Endometrial microvascular endothelial cells (primary cell): ENCODE data around the gene CPTP. TPM values are rescaled to one million over a fixed set of nuclear protein-coding genes. Genes with fewer than 3 reads are reported as not detected.

Experiments
- in situ Hi-C: cut with HindIII; loops from 2 replicates; pipeline ENCODE4 v1.10.0; 2017; ENCODE audit warnings: low sequenced_read_pairs, low pct_unique_long_range_greater_than_20kb; ENCODE audit errors: inconsistent ontology term
- total RNA-seq: library from RNA; depleted of rRNA; stranded (reverse); fragments of >200 nt; gene quantifications from one replicate; pipeline ENCODE4 v1.2.3, GENCODE V29; 2015; ENCODE audit errors: inconsistent ontology term

CPTP gene
- total RNA-seq, 1 donor from 2014 or later = 31.2 TPM

- in situ Hi-C loops = no loop called here
Observed at GRCh38 chr1:1291548-1292441, 32.8 kb upstream of the CPTP start.

- in situ Hi-C loops = no loop called here
Observed at GRCh38 chr1:1292442-1292779, 32.2 kb upstream of the CPTP start.

GRCh38 chr1:1292851-1293250 is 31.8 kb upstream of the CPTP start:
- in situ Hi-C loops = no loop called here

GRCh38 chr1:1293263-1294249 is 31.0 kb upstream of the CPTP start:
- in situ Hi-C loops = no loop called here

GRCh38 chr1:1294250-1294890 is 30.2 kb upstream of the CPTP start:
- in situ Hi-C loops = no loop called here

- in situ Hi-C loops = no loop called here
Observed at GRCh38 chr1:1295154-1295923, 29.3 kb upstream of the CPTP start.

- in situ Hi-C loops = no loop called here
Observed at GRCh38 chr1:1296070-1297061, 28.2 kb upstream of the CPTP start.

GRCh38 chr1:1297802-1298424 is 26.7 kb upstream of the CPTP start:
- in situ Hi-C loops = no loop called here

GRCh38 chr1:1298861-1299685 is 25.5 kb upstream of the CPTP start:
- in situ Hi-C loops = no loop called here

- in situ Hi-C loops = no loop called here
Observed at GRCh38 chr1:1299686-1300351, 24.8 kb upstream of the CPTP start.

- in situ Hi-C loops = no loop called here
Observed at GRCh38 chr1:1300352-1300739, 24.3 kb upstream of the CPTP start.

- in situ Hi-C loops = no loop called here
Observed at GRCh38 chr1:1302006-1302430, 22.6 kb upstream of the CPTP start.

GRCh38 chr1:1302951-1303509 is 21.6 kb upstream of the CPTP start:
- in situ Hi-C loops = no loop called here

GRCh38 chr1:1303736-1304135 is 20.9 kb upstream of the CPTP start:
- in situ Hi-C loops = no loop called here
